Liver (tissue), 3 donors: ENCODE results near the gene PEAK3.

Experiments
- FOXA2 ChIP-seq: IDR thresholded peaks from 2 replicates; pipeline ENCODE4 v1.6.1; 2016; ENCODE audit warnings: antibody characterized with exemption
- GABPA ChIP-seq, 2 donors: IDR thresholded peaks in 1 of 2; conservative IDR thresholded peaks in 1 of 2; 2 replicates each; pipeline ENCODE4 v1.6.1; 2016; ENCODE audit warnings: antibody characterized with exemption in 2 of 2, mild to moderate bottlenecking in 1 of 2, moderate library complexity in 1 of 2
- HNF4G ChIP-seq: IDR thresholded peaks from 2 replicates; pipeline ENCODE4 v1.6.1; 2016; ENCODE audit warnings: antibody characterized with exemption
- JUND ChIP-seq, 2 donors: IDR thresholded peaks; 2 replicates each; pipeline ENCODE4 v1.6.1; 2016; ENCODE audit warnings: antibody characterized with exemption in 2 of 2
- RAD21 ChIP-seq, 2 donors: IDR thresholded peaks; 2 replicates each; pipeline ENCODE4 v1.6.1; 2016; ENCODE audit warnings: antibody characterized with exemption in 2 of 2, mild to moderate bottlenecking in 2 of 2
- RXRA ChIP-seq, 2 donors: IDR thresholded peaks; 2 replicates each; pipeline ENCODE4 v1.6.1; 2017 to 2018; ENCODE audit warnings: antibody characterized with exemption in 2 of 2, mild to moderate bottlenecking in 1 of 2
- SP1 ChIP-seq: IDR thresholded peaks from 2 replicates; pipeline ENCODE4 v1.6.1; 2018; ENCODE audit warnings: antibody characterized with exemption, mild to moderate bottlenecking
- YY1 ChIP-seq: IDR thresholded peaks from 2 replicates; pipeline ENCODE4 v1.6.1; 2016; ENCODE audit warnings: antibody characterized with exemption, mild to moderate bottlenecking
- TF ChIP-seq, protein P1 (sequence below): fragments of 150-350 bp; IDR thresholded peaks from 2 replicates; pipeline ENCODE4 v1.5.1; 2017; ENCODE audit warnings: improper control_type of control experiment, low read depth, low read length; ENCODE audit not compliant: missing input control
- TF ChIP-seq, protein P2 (sequence below): IDR thresholded peaks from 2 replicates; pipeline ENCODE4 v1.6.1; 2016; ENCODE audit warnings: antibody characterized with exemption
- TF ChIP-seq, protein P3 (sequence below): IDR thresholded peaks from 2 replicates; pipeline ENCODE4 v1.6.1; 2016; ENCODE audit warnings: antibody characterized with exemption
- TF ChIP-seq, protein P4 (sequence below): IDR thresholded peaks from 2 replicates; pipeline ENCODE4 v1.6.1; 2016; ENCODE audit warnings: antibody characterized with exemption, mild to moderate bottlenecking
- donor health status: healthy.
- donor health status: healthy.

DNA sequence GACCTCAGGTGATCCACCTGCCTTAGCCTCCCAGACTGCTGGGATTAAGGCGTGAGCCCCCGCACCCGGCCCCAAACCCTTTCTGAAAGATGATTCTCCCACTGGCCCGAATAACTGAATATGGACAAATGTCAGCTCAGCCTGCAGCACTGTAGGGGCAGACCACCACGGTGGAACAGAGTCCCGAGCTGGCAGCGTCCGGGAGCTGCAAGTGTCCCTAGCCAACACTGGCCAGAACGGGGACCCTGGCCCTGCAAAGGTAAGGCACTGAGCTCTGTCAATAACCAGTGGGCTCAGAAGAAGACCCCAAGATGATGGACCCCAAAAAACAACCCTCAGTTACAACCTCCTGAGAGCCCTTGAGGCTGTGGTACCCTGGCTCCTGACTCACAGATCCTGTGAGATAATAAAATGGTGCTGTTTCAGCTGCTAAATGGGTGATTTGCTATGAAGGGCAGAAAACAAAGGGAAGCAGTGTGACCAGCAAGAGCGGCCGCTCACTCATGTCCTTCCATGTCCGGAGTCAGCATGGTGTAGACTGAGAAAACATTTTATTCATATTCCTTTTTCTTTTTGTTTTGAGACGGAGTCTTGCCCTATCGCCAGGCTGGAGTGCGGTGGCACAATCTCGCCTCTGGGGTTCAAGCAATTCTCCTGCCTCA is 44.9 kb upstream of the PEAK3 start:
- TF ChIP-seq, protein P1, sequence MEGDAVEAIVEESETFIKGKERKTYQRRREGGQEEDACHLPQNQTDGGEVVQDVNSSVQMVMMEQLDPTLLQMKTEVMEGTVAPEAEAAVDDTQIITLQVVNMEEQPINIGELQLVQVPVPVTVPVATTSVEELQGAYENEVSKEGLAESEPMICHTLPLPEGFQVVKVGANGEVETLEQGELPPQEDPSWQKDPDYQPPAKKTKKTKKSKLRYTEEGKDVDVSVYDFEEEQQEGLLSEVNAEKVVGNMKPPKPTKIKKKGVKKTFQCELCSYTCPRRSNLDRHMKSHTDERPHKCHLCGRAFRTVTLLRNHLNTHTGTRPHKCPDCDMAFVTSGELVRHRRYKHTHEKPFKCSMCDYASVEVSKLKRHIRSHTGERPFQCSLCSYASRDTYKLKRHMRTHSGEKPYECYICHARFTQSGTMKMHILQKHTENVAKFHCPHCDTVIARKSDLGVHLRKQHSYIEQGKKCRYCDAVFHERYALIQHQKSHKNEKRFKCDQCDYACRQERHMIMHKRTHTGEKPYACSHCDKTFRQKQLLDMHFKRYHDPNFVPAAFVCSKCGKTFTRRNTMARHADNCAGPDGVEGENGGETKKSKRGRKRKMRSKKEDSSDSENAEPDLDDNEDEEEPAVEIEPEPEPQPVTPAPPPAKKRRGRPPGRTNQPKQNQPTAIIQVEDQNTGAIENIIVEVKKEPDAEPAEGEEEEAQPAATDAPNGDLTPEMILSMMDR, result no peak
- TF ChIP-seq, protein P2, sequence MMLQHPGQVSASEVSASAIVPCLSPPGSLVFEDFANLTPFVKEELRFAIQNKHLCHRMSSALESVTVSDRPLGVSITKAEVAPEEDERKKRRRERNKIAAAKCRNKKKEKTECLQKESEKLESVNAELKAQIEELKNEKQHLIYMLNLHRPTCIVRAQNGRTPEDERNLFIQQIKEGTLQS, result no peak
- TF ChIP-seq GABPA (IDR thresholded peaks at IDR 0.05 in 1 of 2, conservative IDR thresholded peaks at IDR 0.05 in 1 of 2) (no peak), RAD21 (IDR thresholded peaks at IDR 0.05) (no peak), SP1 (no peak), JUND (IDR thresholded peaks at IDR 0.05) (no peak), HNF4G (no peak), RXRA (IDR thresholded peaks at IDR 0.05) (no peak), YY1 (no peak), FOXA2 (no peak)
- TF ChIP-seq, protein P3, sequence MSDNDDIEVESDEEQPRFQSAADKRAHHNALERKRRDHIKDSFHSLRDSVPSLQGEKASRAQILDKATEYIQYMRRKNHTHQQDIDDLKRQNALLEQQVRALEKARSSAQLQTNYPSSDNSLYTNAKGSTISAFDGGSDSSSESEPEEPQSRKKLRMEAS, result no peak
- TF ChIP-seq, protein P4, sequence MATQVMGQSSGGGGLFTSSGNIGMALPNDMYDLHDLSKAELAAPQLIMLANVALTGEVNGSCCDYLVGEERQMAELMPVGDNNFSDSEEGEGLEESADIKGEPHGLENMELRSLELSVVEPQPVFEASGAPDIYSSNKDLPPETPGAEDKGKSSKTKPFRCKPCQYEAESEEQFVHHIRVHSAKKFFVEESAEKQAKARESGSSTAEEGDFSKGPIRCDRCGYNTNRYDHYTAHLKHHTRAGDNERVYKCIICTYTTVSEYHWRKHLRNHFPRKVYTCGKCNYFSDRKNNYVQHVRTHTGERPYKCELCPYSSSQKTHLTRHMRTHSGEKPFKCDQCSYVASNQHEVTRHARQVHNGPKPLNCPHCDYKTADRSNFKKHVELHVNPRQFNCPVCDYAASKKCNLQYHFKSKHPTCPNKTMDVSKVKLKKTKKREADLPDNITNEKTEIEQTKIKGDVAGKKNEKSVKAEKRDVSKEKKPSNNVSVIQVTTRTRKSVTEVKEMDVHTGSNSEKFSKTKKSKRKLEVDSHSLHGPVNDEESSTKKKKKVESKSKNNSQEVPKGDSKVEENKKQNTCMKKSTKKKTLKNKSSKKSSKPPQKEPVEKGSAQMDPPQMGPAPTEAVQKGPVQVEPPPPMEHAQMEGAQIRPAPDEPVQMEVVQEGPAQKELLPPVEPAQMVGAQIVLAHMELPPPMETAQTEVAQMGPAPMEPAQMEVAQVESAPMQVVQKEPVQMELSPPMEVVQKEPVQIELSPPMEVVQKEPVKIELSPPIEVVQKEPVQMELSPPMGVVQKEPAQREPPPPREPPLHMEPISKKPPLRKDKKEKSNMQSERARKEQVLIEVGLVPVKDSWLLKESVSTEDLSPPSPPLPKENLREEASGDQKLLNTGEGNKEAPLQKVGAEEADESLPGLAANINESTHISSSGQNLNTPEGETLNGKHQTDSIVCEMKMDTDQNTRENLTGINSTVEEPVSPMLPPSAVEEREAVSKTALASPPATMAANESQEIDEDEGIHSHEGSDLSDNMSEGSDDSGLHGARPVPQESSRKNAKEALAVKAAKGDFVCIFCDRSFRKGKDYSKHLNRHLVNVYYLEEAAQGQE, result no peak
